ENCODE measurements around the gene NUP35.
A peak's percentile ranks its signal among the peaks of the same experiment; 100 is the strongest.

Gene NUP35

GRCh38 chr2:183124222-183124956, at the start of gene NUP35:
Gene NUP35 (plus strand): TSS chr2:183124443. CDS start chr2:183124458, 15 bp downstream.
- peak; percentile 56 to 76 for DNase-seq

GRCh38 chr2:183078163-183078463, 46.1 kb upstream of the NUP35 start:
- DNase-seq: peak in 1 of 2 donors; percentile 13

- DNase-seq: peak; percentile 54 to 75
These were observed 45.6 kb upstream of the NUP35 start, which contains the start of gene DUSP19 for GRCh38 chr2:183078464-183079138. Gene DUSP19 (plus strand): TSS chr2:183078747. CDS start chr2:183078934, 187 bp downstream.

GRCh38 chr2:183079139-183079775, 45.0 kb upstream of the NUP35 start:
- DNase-seq: peak in 1 of 2 donors; percentile 28

GRCh38 chr2:183081911-183082310, 42.3 kb upstream of the NUP35 start:
- DNase-seq: no peak

GRCh38 chr2:183088061-183088460, 36.2 kb upstream of the NUP35 start:
- no peak for DNase-seq

GRCh38 chr2:183089192-183089851, 34.9 kb upstream of the NUP35 start:
- no peak for DNase-seq

GRCh38 chr2:183091318-183091953, 32.8 kb upstream of the NUP35 start:
- no peak for DNase-seq

GRCh38 chr2:183091954-183092345, 32.3 kb upstream of the NUP35 start:
- DNase-seq: no peak

- no peak for DNase-seq
These were observed 30.2 kb upstream of the NUP35 start for GRCh38 chr2:183093857-183094657.

- DNase-seq: no peak
These were observed 18.7 kb upstream of the NUP35 start for GRCh38 chr2:183105402-183106134.

GRCh38 chr2:183112577-183112976, 11.7 kb upstream of the NUP35 start:
- no peak for DNase-seq

GRCh38 chr2:183113630-183114029, 10.6 kb upstream of the NUP35 start:
- DNase-seq: no peak

- no peak for DNase-seq
These were observed 7.0 kb upstream of the NUP35 start for GRCh38 chr2:183117226-183117625.

GRCh38 chr2:183123117-183123958, 905 bp upstream of the NUP35 start:
- no peak for DNase-seq

- DNase-seq: no peak
These were observed 353 bp upstream of the NUP35 start for GRCh38 chr2:183123959-183124221.

- no peak for DNase-seq
These were observed 663 bp downstream of the NUP35 start for GRCh38 chr2:183124957-183125255.

GRCh38 chr2:183125659-183126341, 1.6 kb downstream of the NUP35 start:
- DNase-seq: no peak

- no peak for DNase-seq
These were observed 2.4 kb downstream of the NUP35 start for GRCh38 chr2:183126635-183127034.

GRCh38 chr2:183134016-183134415, 9.8 kb downstream of the NUP35 start:
- no peak for DNase-seq

All from bone marrow (tissue), 2 donors.